NB4 (cell line): Measurements from ENCODE around the gene MMP25.

Experiments
- MAX ChIP-seq: IDR thresholded peaks from 2 replicates; pipeline ENCODE4 v1.6.1; 2011; ENCODE audit warnings: low read depth, low read length
- POLR2A ChIP-seq: IDR thresholded peaks from 2 replicates; pipeline ENCODE4 v1.6.1; 2011; ENCODE audit warnings: mild to moderate bottlenecking; ENCODE audit not compliant: insufficient read length; ENCODE audit errors: extremely low read depth
- TF ChIP-seq, protein P1 (sequence below): IDR thresholded peaks from one replicate; pipeline ENCODE4 v1.5.1; 2012; ENCODE audit warnings: low read depth, low read length

DNA sequence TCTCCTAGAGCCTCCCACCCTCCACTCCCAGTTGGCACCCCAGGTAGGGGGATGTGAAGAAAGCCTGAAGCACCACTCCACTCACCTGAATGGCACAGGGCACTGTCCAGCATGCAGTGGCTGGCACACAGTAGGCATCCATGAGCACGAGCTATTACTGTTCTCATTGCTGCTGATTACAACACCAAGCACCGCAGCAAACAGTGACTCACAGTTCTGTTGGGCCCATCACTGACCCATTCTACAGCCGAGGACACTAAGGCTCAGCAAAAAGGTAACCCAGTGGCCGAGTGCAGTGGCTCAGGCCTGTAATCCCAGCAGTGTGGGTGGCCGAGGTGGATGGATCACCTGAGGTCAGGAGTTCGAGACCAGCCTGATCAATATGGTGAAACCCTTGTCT, 50.0 kb downstream of the MMP25 start:
- TF ChIP-seq POLR2A (no peak), MAX (no peak)
- TF ChIP-seq, protein P1, sequence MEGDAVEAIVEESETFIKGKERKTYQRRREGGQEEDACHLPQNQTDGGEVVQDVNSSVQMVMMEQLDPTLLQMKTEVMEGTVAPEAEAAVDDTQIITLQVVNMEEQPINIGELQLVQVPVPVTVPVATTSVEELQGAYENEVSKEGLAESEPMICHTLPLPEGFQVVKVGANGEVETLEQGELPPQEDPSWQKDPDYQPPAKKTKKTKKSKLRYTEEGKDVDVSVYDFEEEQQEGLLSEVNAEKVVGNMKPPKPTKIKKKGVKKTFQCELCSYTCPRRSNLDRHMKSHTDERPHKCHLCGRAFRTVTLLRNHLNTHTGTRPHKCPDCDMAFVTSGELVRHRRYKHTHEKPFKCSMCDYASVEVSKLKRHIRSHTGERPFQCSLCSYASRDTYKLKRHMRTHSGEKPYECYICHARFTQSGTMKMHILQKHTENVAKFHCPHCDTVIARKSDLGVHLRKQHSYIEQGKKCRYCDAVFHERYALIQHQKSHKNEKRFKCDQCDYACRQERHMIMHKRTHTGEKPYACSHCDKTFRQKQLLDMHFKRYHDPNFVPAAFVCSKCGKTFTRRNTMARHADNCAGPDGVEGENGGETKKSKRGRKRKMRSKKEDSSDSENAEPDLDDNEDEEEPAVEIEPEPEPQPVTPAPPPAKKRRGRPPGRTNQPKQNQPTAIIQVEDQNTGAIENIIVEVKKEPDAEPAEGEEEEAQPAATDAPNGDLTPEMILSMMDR, result no peak
